HEK293 (cell line): ENCODE results near the gene TMEM250.

ENCODE experiments used
- CTCF ChIP-seq: fragments of 450-650 bp; formaldehyde crosslinking; IDR thresholded peaks from 2 replicates; pipeline ENCODE4 v1.5.1; 2016; ENCODE audit warnings: missing biosample characterization, missing genetic modification characterization
- ZNF292 ChIP-seq: fragments of 450-650 bp; formaldehyde crosslinking; IDR thresholded peaks from 2 replicates; pipeline ENCODE4 v1.5.1; 2016; ENCODE audit warnings: low read depth, missing biosample characterization, missing genetic modification characterization, borderline replicate concordance

GRCh38 chr9:136145580-136145979, 26.9 kb upstream of the TMEM250 start:
- TF ChIP-seq CTCF (tag by site-specific recombination): no peak
- no peak for TF ChIP-seq ZNF292
